NCI-H1092 (cell line): ENCODE data around the gene SOCS6.
"Not testable (repeated sequence)": the region's sequence is repeated elsewhere in the genome, so short reads cannot be mapped to it uniquely, and the experiment has no call there.

Source experiments
- DNase-seq: peaks from one replicate; lab custom pipeline; 2025; lab: John Stamatoyannopoulos, UW

The SOCS6 gene

DNA sequence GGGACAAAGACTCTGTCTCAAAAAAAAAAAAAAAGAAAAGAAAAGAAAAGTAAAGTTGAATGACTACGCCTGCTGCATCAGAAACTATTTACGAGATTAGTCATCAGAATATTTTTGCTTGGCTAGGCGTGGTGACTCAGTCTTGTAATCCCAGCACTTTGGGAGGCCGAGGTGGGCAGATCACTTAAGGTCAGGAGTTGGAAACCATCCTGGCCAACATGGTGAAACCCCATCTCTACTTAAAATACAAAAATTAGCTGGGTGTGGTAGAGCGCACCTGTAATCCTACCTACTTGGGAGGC lies 69.2 kb downstream of the SOCS6 start:
- not testable (repeated sequence) for DNase-seq

DNA sequence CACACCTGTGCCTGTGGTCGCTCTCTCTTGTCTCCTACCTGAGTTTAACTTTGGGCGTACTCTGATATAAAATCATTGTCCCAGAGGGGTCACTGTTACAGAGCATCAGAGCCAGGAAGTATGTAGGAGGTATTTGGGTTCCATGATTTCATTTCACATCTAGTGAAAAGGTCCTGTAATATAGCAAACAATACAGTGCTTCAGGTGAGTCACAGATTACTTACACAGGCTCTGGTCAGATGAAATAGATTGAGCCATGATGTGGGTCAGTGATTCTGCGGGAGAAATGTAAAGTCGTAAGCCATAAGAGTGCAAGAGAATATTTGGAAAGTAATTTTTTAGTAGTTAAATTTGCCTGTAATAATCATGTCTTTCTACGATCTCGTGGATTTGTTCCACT lies 70.2 kb downstream of the SOCS6 start:
- DNase-seq: no peak

GRCh38 chr18:70362258-70362657 lies 73.4 kb downstream of the SOCS6 start:
- no peak for DNase-seq

DNA sequence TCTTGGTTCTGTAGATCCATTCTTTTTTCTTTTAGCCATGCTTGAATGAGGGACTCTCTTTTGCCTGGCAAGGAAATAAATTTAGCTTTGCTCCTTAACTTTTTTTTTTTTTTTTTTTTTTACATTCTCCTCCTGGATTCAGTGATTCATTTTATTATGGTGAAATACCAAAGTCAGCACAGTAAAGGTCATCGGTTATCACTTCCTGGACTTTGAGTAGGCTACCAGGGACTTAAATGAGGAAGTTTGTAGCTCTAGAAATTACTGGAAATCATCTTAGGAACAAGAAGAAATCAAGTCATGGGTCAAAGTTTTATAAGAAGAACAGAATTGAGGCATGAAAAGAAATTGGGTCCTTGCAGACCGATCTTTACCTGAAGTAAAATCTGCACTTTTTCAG lies 75.0 kb downstream of the SOCS6 start:
- DNase-seq: no peak

DNA sequence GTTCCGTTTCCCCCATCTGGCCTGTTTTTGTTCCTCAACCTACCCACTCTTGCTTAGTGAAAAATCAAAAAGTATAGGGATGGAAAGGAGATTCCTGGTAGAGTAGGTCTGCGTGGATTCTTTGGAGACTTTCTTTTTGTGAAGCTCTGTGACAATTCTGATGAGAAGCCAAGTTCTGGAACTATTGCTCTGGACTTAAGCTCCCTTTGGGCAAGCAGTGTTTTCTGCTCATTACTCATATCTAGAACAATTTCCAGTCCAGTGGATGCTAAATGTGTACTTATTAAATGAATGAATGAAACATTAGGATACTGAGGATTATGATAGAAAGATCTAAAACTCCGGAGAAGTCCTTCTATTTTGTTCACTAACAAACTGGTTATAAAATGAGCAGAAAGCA lies 76.5 kb downstream of the SOCS6 start:
- no peak for DNase-seq

DNA sequence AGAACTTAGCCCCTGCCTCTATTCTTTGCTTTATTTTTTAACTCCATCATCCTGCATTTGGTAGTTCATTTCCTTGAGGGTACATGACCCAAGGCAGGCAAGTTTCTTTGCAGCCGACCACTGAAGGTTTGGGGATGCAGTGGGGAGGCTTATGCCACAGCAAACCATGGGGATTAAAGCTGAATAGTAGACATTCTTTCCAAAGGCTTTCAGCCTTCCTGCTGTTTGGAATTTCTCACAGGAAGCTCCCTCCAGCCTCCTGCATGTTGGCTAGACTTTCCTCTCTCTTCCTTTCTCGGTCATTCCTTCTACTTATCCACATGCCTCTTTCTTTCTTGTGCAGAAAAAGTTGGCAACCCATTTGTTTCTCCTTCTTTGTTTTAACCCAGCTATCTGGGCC lies 77.3 kb downstream of the SOCS6 start:
- DNase-seq: no peak

DNA sequence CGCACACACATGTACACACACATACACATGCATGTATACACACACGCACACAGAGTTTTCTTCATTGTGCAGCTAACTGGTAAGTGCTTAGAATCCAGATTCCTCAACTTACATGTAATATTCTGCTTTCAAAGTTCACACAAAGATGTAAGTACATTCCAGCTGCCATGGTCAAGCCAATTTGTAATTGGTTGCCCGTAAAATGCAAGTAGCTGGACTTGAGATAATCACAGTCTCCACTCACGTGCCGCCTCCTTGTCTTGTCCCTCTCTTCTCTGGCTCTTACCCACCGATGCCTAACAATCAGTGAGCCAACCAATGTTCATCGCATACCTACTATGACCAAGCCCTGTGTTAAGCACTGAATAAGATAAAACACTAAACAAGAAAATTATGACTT lies 77.8 kb downstream of the SOCS6 start:
- DNase-seq: no peak

GRCh38 chr18:70367344-70367743 lies 78.5 kb downstream of the SOCS6 start:
- DNase-seq: not testable (repeated sequence)

DNA sequence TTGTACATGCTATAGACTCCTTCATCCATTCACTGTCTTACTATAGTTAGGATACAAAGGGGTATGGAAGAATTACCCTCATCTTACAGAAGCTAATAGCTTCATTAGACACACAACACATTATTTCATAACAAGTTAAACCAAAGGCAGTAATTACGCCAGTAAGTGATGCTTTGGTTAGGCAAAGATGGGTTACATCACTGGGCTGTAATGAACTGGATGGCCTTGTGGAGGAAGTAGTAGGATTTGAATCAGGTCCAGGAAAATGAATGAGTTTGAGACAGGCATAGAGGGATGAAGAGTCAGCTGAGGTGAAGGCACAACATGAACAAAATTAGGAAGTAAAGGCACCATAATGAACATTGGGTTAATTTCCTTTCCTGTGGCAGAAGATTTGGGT lies 80.1 kb downstream of the SOCS6 start:
- no peak for DNase-seq

DNA sequence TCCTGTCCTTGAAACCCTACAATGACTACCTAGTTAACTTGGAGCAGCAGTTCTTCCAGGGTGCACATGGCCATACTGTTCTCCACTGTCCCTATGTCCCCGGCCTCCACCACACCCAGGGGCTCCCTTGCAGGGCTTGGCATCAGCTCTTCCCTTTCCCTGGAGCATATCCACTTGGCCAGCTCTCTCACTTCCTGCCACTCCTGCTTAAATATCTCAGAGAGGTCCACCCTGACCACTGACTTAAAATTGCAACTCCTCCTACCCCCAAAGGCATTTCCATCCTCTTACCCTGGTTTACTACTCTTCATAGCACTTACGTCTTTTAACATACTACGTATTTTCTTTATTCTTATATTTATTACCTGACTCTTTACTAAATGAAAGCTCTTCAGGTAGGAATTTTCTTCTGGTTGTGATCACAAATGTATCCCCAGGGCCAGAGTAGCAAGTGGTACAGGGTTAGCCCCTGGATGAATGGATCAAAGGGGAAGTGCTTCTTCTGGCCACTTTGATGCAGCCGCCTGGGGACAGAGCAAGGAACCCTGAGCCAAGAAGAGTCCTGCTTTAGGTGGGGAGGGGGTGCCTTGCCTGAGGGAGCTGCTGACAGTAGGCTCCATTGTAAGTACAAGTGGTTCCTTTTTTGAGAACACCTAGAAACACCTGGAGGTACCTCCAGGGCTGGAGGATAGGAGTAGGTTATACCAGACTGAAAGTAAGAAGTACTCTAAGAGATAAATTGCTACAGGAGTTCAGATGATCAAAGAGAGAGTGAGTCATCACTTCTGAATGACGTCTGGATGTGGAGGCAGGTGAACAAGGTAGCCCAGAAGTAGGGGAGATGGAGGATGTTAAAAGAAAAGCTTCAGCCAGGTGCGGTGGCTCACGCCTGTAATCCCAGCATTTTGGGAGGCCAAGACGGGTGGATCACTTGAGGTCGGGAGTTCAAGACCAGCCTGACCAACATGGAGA lies 82.2 kb downstream of the SOCS6 start:
- DNase-seq: no peak

DNA sequence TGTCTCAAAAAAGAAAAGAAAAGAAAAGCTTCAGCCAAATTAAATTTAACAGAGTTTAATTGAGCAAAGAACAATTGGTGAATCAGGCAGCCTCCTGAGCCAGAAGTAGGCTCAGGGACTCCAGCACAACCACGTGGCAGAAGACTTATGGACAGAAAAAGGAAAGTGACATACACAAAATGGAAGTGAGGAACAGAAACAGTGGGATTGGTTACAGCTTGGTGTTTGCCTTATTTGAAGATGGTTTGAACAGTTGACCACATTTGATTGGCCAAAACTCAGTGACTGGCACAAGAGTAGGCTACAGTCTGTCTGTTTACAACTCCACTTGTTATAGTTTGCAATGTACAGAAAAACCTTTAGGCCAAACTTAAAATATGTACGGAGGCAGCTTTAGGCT lies 83.1 kb downstream of the SOCS6 start:
- no peak for DNase-seq

- no peak for DNase-seq
Measured at GRCh38 chr18:70372450-70373041, 83.7 kb downstream of the SOCS6 start.

- DNase-seq: no peak
Measured at GRCh38 chr18:70373042-70373519, 84.2 kb downstream of the SOCS6 start.

DNA sequence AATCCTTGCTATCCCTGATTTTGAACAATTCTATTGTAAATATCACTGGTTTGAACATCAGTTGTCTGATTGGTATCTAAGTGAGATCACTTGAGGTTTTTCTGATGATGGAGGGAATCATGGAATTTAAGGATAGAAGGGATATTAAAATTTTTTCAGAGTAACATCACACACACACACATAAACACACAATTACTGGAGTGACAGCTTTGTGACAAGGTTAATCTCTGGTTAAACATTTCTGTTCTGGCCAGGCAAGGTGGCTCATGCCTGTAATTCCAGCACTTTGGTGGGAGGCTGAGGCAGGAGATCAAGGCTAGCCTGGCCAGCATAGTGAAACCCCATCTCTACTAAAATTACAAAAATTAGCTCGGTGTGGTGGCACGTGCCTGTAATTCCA lies 85.3 kb downstream of the SOCS6 start:
- DNase-seq: no peak

- no peak for DNase-seq
Measured at GRCh38 chr18:70376137-70376913, 87.5 kb downstream of the SOCS6 start.

DNA sequence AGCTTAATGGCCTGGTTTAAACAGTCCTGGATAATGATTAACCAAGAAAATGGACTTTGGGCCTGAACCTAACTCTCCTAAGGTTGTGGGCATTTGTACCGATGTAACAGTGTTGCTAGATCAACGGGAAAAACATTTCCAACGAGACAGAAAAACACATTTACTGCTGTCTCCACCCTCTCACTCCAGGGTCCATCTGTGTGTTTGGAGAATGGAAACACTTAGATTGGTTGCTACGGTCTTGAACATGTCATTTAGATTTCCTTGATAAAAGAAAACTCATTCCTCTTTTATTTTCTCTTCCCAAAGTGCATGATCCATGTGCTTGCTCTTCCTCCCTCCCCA lies 88.0 kb downstream of the SOCS6 start:
- no peak for DNase-seq

DNA sequence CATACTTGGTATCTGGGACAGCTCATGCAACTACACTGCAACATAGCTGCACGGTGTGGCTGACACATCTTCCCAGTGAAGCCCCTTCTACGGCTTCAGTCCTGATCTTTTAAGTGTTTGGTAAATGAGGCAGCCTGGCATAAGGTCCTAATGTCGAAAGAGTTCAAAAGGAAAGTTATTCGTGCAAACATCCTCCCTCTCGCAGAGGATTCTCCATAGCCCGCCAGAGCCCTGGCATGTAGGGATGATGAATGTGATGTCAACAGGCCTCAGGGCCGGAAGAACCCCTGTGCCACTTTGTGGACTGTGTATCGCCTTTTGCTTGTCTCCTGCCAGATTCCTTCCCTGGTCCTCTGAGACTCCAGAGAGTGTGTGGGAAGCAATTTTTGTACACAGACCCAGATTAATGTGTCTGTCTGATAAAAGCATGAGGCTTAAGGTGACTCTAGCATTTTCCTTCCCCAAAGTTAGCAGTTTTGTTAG lies 88.5 kb downstream of the SOCS6 start:
- DNase-seq: no peak

DNA sequence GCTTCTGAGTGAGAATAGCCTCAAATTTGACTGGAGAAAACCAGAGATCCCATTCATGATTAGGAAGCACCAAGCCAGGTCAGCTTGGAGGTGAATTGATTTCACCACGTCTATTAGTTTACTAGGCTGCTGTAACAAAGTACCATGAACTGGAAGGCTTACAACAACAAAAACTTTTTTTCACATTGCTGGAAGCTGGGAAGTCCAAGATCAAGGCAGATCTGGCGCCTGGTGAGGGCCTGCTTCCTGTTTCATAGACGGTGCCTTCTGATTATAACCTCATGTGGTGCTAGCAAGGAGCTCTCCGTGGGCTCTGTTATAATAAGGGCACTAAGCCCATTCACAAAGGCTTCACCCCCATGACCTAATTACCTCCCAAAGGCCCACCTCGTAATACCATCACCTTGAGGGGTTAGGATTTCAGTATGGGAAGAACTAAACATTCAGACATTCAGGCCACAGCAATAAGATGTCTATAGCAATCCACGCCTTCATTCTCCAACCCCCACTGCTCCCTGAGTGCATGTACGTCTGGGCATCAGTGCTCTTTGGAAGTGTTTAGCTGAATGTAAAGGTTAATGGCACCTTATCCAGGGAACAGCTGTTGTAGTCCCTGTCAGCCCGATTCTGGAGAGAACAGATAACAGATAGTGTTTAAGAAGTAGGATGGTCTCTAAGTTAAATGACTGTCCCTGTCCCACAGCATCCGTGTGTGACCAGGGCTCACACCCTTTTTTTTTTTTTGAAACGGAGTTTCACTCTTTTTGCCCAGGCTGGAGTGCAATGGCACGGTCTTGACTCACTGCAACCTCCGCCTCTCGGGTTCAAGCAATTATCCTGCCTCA lies 89.2 kb downstream of the SOCS6 start:
- no peak for DNase-seq
